Esophagus muscularis mucosa (tissue), 3 donors: ENCODE data around the gene TBC1D5.

Source experiments
- CTCF ChIP-seq, 3 experiments: fragments of 200-600 bp in 2 of 3; fragments of 450-650 bp in 1 of 3; sonication (generic) in 2 of 3; IDR thresholded peaks; one replicate each; pipeline ENCODE4 v1.5.1; 2017 to 2019; ENCODE audit warnings: antibody characterized with exemption in 3 of 3, mild to moderate bottlenecking in 2 of 3, moderate library complexity in 1 of 3
- POLR2A ChIP-seq: fragments of 450-650 bp; IDR thresholded peaks from one replicate; pipeline ENCODE4 v1.6.1; 2017; ENCODE audit warnings: antibody characterized with exemption, moderate library complexity, mild to moderate bottlenecking, low read depth
- POLR2AphosphoS5 ChIP-seq, 2 donors: sonication (generic); formaldehyde crosslinking; IDR thresholded peaks; one replicate each; pipeline ENCODE4 v1.6.1; 2017; ENCODE audit warnings: antibody characterized with exemption in 2 of 2

- no peak for TF ChIP-seq POLR2AphosphoS5 (IDR thresholded peaks at IDR 0.05)
- no peak for TF ChIP-seq CTCF (IDR thresholded peaks at IDR 0.05)
- TF ChIP-seq POLR2A = no peak
These were observed 104.1 kb downstream of the TBC1D5 start for GRCh38 chr3:17638356-17638755.
